ENCODE measurements around the gene SRSF7.

Gene SRSF7

DNA sequence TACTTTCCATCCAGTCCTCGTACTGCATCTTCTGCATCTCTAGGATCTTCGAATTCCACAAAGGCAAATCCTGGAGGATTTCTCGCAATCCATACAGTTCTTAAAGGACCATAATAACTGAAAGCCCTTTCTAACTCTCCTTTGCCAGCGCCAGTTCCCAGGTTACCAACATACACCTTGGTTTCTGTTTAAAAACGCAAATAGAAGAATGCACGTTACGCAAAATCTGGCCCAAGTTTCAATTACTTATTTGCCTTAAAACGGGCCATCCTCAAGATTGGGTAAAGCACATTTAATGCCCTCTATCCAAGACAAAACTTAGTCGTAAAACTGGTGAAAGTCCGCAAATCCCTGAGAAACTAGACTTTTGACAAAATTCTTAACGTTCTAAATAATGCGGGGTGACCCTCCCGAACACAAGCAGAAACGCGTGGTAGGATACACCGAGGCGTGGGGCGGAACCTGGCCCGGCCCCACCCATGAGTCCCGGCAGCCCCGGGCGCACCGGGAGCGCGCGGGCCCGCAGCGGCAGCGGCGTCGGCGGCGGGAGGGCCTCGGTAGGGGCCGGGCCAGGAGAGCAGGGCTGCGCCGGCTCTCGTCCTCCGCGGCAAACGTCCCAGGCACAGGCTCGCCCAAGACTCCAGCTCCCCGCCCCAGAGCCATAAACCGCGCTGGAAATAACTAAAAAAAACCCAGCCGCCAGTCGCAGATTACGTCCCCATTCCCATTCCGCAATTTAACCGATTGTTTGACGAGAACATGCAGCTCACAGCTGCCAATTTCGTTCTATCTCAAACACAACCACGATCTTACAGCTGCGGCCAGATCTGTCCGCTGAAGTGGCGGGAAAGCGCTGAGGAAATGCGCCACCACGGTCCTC is 910 bp downstream of the SRSF7 start:
- TF ChIP-seq, protein P1, sequence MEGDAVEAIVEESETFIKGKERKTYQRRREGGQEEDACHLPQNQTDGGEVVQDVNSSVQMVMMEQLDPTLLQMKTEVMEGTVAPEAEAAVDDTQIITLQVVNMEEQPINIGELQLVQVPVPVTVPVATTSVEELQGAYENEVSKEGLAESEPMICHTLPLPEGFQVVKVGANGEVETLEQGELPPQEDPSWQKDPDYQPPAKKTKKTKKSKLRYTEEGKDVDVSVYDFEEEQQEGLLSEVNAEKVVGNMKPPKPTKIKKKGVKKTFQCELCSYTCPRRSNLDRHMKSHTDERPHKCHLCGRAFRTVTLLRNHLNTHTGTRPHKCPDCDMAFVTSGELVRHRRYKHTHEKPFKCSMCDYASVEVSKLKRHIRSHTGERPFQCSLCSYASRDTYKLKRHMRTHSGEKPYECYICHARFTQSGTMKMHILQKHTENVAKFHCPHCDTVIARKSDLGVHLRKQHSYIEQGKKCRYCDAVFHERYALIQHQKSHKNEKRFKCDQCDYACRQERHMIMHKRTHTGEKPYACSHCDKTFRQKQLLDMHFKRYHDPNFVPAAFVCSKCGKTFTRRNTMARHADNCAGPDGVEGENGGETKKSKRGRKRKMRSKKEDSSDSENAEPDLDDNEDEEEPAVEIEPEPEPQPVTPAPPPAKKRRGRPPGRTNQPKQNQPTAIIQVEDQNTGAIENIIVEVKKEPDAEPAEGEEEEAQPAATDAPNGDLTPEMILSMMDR (IDR thresholded peaks at IDR 0.05), result no peak

DNA sequence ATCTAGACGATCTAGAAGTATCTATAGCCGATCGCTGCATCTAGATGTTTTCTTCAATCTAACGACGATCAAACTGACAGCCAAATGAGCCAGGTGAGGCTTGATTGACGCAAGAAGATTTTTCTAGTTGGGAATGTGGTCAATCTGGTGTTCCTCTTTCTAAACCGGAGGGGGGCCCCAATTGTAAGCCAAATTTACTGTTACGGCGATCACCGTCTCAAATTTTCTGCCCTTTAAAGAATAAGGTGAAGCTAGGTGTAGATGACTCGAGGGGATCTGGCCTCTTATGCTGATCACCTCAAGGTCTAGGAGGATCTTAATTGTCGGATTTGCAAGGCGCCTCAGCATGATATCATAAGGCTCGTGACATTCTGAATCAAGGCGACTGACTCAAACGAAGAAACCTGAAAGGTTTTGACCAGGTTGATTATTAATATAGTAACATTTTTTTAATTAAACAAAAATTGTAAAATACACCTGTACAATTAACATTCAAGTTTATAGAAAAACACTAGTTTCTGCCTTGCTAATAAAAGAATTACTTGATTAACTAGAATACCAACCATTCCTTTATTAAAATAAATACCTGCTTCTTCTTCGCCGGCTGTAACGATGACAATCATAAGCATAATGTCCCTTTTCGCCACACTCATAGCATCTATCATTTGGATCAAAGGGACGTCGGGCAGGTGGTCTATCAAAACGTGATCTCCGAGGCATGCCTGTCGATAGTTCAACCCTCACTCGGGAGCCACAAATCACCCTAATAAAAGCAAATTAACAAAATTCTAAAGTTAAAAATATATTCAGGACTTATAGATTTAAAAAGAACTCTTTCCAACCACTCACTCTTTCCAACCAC is 2.0 kb downstream of the SRSF7 start:
- TF ChIP-seq, protein P1 (IDR thresholded peaks at IDR 0.05), result no peak

DNA sequence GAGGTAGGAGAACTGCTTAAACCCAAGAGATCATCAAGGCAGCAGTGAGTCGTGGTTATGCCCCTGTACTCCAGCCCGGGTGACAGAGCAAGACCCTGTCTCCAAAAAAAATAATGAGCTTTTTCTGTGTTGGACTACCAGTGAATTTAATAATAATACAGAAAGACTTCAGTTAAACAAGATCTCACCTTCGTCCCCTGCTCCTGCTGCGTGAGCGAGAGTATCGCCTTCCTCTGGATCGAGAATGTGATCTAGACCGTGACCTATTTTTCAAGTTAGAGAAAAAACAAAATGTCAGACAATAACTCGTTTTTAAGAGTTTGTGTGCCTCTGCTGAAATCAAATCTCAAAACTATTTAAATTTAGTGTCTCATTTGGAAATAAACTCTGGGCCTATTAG is 2.8 kb downstream of the SRSF7 start:
- TF ChIP-seq, protein P1 (IDR thresholded peaks at IDR 0.05), result no peak

DNA sequence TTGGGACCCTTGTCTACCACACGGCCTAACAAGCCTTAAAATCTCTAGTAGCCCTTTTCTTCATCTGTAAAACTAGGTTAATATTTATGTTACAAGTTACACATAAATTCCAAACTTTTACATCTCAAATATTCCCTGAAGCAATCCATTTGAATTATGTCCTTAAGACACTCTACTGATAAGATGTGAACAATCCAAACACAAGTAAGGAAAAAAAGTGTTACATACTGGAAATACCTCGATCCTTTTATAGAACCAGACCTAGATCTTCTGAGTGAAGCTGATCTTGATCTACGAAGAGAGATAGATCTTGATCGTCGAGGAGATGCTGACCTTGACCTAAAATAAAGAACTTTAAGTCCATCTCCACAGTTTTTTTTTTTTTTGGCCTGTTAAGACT is 3.3 kb downstream of the SRSF7 start:
- TF ChIP-seq, protein P1 (IDR thresholded peaks at IDR 0.05), result no peak

DNA sequence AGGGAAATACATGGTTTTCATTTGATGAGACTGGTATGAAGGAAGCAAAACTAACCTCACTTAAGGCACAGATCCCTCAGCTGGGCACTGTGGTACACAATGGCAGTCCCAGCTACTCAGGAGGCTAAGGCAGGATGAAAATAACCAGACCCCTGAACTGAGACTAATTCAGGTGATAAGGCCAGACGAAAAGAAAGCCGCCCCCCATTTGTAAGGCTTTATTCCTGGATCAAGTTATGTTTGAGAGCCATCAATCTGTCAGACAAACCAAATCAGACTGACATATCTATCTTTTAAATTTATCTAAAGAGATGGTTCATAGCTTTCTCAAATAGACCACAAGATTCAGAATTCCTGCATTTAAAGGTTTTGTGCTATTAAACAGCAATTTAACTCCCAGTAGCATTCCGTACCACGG is 4.1 kb downstream of the SRSF7 start:
- TF ChIP-seq, protein P1 (IDR thresholded peaks at IDR 0.05), result no peak

DNA sequence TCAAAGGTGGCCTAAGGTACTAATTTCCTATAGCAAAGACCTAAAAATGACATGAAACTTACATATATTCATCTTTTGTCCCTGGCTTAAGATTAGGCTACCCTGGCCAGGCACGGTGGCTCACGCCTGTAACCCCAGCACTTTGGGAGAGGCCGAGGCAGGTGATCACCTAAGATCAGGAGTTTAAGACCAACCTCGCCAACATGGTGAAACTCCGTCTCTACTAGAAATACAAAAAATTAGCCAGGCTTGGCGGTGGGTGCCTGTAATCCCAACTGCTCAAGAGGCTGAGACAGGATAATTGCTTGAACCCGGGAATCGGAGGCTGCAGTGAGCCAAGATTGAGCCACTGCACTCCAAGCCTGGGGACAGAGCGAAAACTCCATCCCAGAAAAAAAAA is 5.9 kb downstream of the SRSF7 start:
- TF ChIP-seq, protein P1 (IDR thresholded peaks at IDR 0.05), result no peak

DNA sequence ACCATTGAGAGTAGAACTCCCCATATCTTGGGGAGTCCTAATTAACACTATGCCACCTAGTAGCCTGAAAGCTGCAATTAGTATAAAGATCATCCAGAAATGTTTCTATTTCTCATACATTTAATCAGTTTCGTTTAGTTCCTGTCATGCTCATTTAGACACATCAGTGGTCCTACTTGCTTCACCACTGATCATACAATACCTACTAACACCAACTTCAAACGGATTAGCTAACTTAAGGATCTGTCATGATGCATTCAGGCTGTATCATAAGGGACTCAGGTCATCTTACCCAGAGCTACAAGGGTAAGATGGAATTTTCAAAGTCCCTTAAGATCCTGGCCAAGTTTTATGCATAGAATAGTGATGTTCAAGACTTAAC is 6.8 kb downstream of the SRSF7 start:
- TF ChIP-seq, protein P1 (IDR thresholded peaks at IDR 0.05), result no peak
